H9 (cell line): Measurements from ENCODE around the gene OPRL1. TPM values are rescaled to one million over a fixed set of nuclear protein-coding genes. Genes with fewer than 3 reads are reported as not detected.

ENCODE experiments used
- DNase-seq: peaks from one replicate; pipeline ENCODE4 v3.0.0-alpha.2; 2017
- H2AFZ ChIP-seq: one replicate; pipeline ENCODE4 v1.6.1; 2013; ENCODE audit warnings: mild to moderate bottlenecking, low read length, control low read depth, moderate library complexity
- H2AK5ac ChIP-seq: 2 replicates; pipeline ENCODE4 v1.6.1; 2013; ENCODE audit warnings: low read length, control low read depth, mixed read lengths; ENCODE audit not compliant: insufficient read length
- H2BK120ac ChIP-seq: one replicate; pipeline ENCODE4 v1.6.1; 2013; ENCODE audit warnings: low read depth, mild to moderate bottlenecking, low read length, control low read depth, inconsistent platforms; ENCODE audit not compliant: poor library complexity, severe bottlenecking
- H2BK12ac ChIP-seq: 2 replicates; pipeline ENCODE4 v1.6.1; 2013; ENCODE audit warnings: low read length, control low read depth, mixed read lengths, low read depth; ENCODE audit not compliant: insufficient read length
- H2BK15ac ChIP-seq: 2 replicates; pipeline ENCODE4 v1.6.1; 2013; ENCODE audit warnings: low read depth, low read length, control low read depth
- H2BK20ac ChIP-seq: one replicate; pipeline ENCODE4 v1.6.1; 2013; ENCODE audit warnings: low read depth, mild to moderate bottlenecking, low read length, control low read depth, inconsistent platforms; ENCODE audit not compliant: poor library complexity, severe bottlenecking
- H2BK5ac ChIP-seq: 2 replicates; pipeline ENCODE4 v1.6.1; 2013; ENCODE audit warnings: low read length, control low read depth, mixed read lengths; ENCODE audit not compliant: insufficient read length
- H3K14ac ChIP-seq: 2 replicates; pipeline ENCODE4 v1.6.1; 2013; ENCODE audit warnings: low read length, control low read depth; ENCODE audit not compliant: insufficient read depth
- H3K18ac ChIP-seq: 2 replicates; pipeline ENCODE4 v1.6.1; 2013; ENCODE audit warnings: low read depth, mild to moderate bottlenecking, mixed read lengths, low read length, control low read depth; ENCODE audit not compliant: insufficient read length
- H3K23ac ChIP-seq: 2 replicates; pipeline ENCODE4 v1.6.1; 2013; ENCODE audit warnings: low read length, control low read depth, mixed read lengths, low read depth; ENCODE audit not compliant: insufficient read length
- H3K23me2 ChIP-seq: 2 replicates; pipeline ENCODE4 v1.6.1; 2013; ENCODE audit warnings: low read depth, mild to moderate bottlenecking, mixed read lengths, low read length, control low read depth; ENCODE audit not compliant: insufficient read length, poor library complexity, severe bottlenecking
- H3K27ac ChIP-seq: 2 replicates; pipeline ENCODE4 v1.5.1; 2013; ENCODE audit warnings: low read length, control low read depth, mixed read lengths, low read depth; ENCODE audit not compliant: insufficient read length
- H3K27me3 ChIP-seq: 2 replicates; pipeline ENCODE4 v1.6.1; 2013; ENCODE audit warnings: low read length, control low read depth, inconsistent platforms; ENCODE audit not compliant: insufficient read depth
- H3K4ac ChIP-seq: 2 replicates; pipeline ENCODE4 v1.6.1; 2013; ENCODE audit warnings: low read depth, mild to moderate bottlenecking, control low read depth, inconsistent platforms, low read length, moderate library complexity
- H3K4me1 ChIP-seq: 2 replicates; pipeline ENCODE4 v1.6.1; 2013; ENCODE audit warnings: low read length, control low read depth, inconsistent platforms; ENCODE audit not compliant: insufficient read depth
- H3K4me2 ChIP-seq: 2 replicates; pipeline ENCODE4 v1.6.1; 2013; ENCODE audit warnings: low read length, control low read depth, mixed read lengths; ENCODE audit not compliant: insufficient read length, insufficient read depth
- H3K56ac ChIP-seq: 2 replicates; pipeline ENCODE4 v1.6.1; 2013; ENCODE audit warnings: low read depth, mild to moderate bottlenecking, mixed read lengths, low read length, control low read depth; ENCODE audit not compliant: insufficient read length
- H3K79me1 ChIP-seq: 2 replicates; pipeline ENCODE4 v1.6.1; 2013; ENCODE audit warnings: low read depth, mild to moderate bottlenecking, moderate library complexity, low read length, control low read depth, inconsistent platforms; ENCODE audit not compliant: insufficient read depth, poor library complexity, severe bottlenecking
- H3K79me2 ChIP-seq: 2 replicates; pipeline ENCODE4 v1.6.1; 2013; ENCODE audit warnings: low read length, control low read depth, inconsistent platforms; ENCODE audit not compliant: insufficient read depth
- H3K9ac ChIP-seq: 2 replicates; pipeline ENCODE4 v1.6.1; 2013; ENCODE audit warnings: low read length, control low read depth, mixed read lengths; ENCODE audit not compliant: insufficient read length; ENCODE audit errors: extremely low read depth
- H3K9me3 ChIP-seq: one replicate; pipeline ENCODE4 v1.6.1; 2013; ENCODE audit warnings: low read depth, low read length, inconsistent platforms; ENCODE audit not compliant: control insufficient read depth
- H3T11ph ChIP-seq: one replicate; pipeline ENCODE4 v1.6.1; 2013; ENCODE audit warnings: mild to moderate bottlenecking, low read length, control low read depth, inconsistent platforms
- H4K20me1 ChIP-seq: one replicate; pipeline ENCODE4 v1.6.1; 2013; ENCODE audit not compliant: control insufficient read depth, insufficient read length, insufficient read depth
- H4K5ac ChIP-seq: 2 replicates; pipeline ENCODE4 v1.6.1; 2013; ENCODE audit warnings: low read depth, mild to moderate bottlenecking, mixed read lengths, low read length, control low read depth; ENCODE audit not compliant: insufficient read length
- H4K8ac ChIP-seq: replicated peaks from 2 replicates; pipeline ENCODE4 v1.6.1; 2013; ENCODE audit warnings: low read length, control low read depth, mixed read lengths, low read depth; ENCODE audit not compliant: insufficient read length
- H4K91ac ChIP-seq: 2 replicates; pipeline ENCODE4 v1.6.1; 2013; ENCODE audit warnings: low read depth, mild to moderate bottlenecking, moderate library complexity, mixed read lengths, low read length, control low read depth; ENCODE audit not compliant: insufficient read length
- H3K27ac Mint-ChIP-seq, 3 experiments: 2 replicates in 2 of 3; 3 replicates in 1 of 3; pipeline ENCODE4 v1.8.0; 2020 to 2021; ENCODE audit warnings: mixed read lengths in 3 of 3, mild to moderate bottlenecking in 1 of 3, moderate library complexity in 1 of 3
- H3K27me3 Mint-ChIP-seq: 2 replicates; pipeline ENCODE4 v1.8.0; 2021; ENCODE audit warnings: low read depth, mild to moderate bottlenecking, moderate library complexity, mixed read lengths
- H3K36me3 Mint-ChIP-seq, 3 experiments: 2 replicates in 2 of 3; 3 replicates in 1 of 3; pipeline ENCODE4 v1.8.0; 2020 to 2021; ENCODE audit warnings: low read depth in 3 of 3, mixed read lengths in 3 of 3; ENCODE audit not compliant: insufficient read depth in 1 of 3
- H3K4me1 Mint-ChIP-seq, 2 experiments: 2 replicates each; pipeline ENCODE4 v1.8.0; 2020; ENCODE audit warnings: mixed read lengths in 2 of 2
- H3K4me3 Mint-ChIP-seq, 2 experiments: 2 replicates in 1 of 2; 3 replicates in 1 of 2; pipeline ENCODE4 v1.8.0; 2020 to 2021; ENCODE audit warnings: mild to moderate bottlenecking in 2 of 2, mixed read lengths in 2 of 2, moderate library complexity in 1 of 2
- H3K9me3 Mint-ChIP-seq, 2 experiments: 2 replicates in 1 of 2; 3 replicates in 1 of 2; pipeline ENCODE4 v1.8.0; 2020; ENCODE audit warnings: mild to moderate bottlenecking in 2 of 2, mixed read lengths in 2 of 2, moderate library complexity in 1 of 2
- whole genome bisulfite sequencing: extraction: QIAGEN DNeasy Blood & Tissue Kit; methylation state at CpG from one replicate; pipeline ENCODE4 v1.1.7; 2013; ENCODE audit warnings: missing lambda C conversion rate, low lambda C conversion rate, mixed read lengths; ENCODE audit not compliant: insufficient read length; ENCODE audit errors: extremely low coverage; 5-methylcytosine and 5-hydroxymethylcytosine counted together
- total RNA-seq: library from RNA; stranded (reverse); gene quantifications from 2 replicates; pipeline ENCODE4 v1.2.1, GENCODE V29; 2021
- TF ChIP-seq, protein P1 (sequence below): fragments of 200-600 bp; sonication (generic); conservative IDR thresholded peaks from 3 replicates; pipeline ENCODE4 v1.8.0; 2021; ENCODE audit warnings: antibody characterized with exemption, mild to moderate bottlenecking

The OPRL1 gene
- total RNA-seq, 1 experiment from 2014 or later = 0.90 TPM

- H4K5ac ChIP-seq = no peak overlapping the region
- Mint-ChIP-seq H3K27ac (no peak overlapping the region), H3K4me1 (peaks cover 14 to 35% of the 10 kb centered on the region in 2 experiments), H3K9me3 (no peaks in the 10 kb centered on the region; a peak in 1 of 5 replicates), H3K36me3 (no peaks in the 10 kb centered on the region), H3K4me3 (no peak overlapping the region), H3K27me3 (peaks cover 1% of the 10 kb centered on the region)
- no peak overlapping the region for H3K4me2 ChIP-seq
- H3K4me1 ChIP-seq = no peaks in the 10 kb centered on the region
- no peak overlapping the region for H3K9ac ChIP-seq
- H3K56ac ChIP-seq = no peak overlapping the region
- H2BK5ac ChIP-seq = no peak overlapping the region
- H3K27ac ChIP-seq = no peak overlapping the region
- no peaks in the 10 kb centered on the region for H3K9me3 ChIP-seq
- no peaks in the 10 kb centered on the region for H3K79me2 ChIP-seq
- no peak overlapping the region for H2AFZ ChIP-seq
- no peaks in the 10 kb centered on the region for H3K79me1 ChIP-seq
- no peak for DNase-seq
- no peak overlapping the region for H3K23ac ChIP-seq
- TF ChIP-seq, protein P1, sequence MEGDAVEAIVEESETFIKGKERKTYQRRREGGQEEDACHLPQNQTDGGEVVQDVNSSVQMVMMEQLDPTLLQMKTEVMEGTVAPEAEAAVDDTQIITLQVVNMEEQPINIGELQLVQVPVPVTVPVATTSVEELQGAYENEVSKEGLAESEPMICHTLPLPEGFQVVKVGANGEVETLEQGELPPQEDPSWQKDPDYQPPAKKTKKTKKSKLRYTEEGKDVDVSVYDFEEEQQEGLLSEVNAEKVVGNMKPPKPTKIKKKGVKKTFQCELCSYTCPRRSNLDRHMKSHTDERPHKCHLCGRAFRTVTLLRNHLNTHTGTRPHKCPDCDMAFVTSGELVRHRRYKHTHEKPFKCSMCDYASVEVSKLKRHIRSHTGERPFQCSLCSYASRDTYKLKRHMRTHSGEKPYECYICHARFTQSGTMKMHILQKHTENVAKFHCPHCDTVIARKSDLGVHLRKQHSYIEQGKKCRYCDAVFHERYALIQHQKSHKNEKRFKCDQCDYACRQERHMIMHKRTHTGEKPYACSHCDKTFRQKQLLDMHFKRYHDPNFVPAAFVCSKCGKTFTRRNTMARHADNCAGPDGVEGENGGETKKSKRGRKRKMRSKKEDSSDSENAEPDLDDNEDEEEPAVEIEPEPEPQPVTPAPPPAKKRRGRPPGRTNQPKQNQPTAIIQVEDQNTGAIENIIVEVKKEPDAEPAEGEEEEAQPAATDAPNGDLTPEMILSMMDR = no peak
- H3K14ac ChIP-seq = no peak overlapping the region
- no peak overlapping the region for H3K4ac ChIP-seq
- no peaks in the 10 kb centered on the region for H3K23me2 ChIP-seq
- H3K18ac ChIP-seq = no peak overlapping the region
- no peak overlapping the region for H2BK15ac ChIP-seq
- no peak overlapping the region for H2AK5ac ChIP-seq
- no peak overlapping the region for H4K91ac ChIP-seq
- no peak overlapping the region for H3T11ph ChIP-seq
- no peak overlapping the region for H2BK120ac ChIP-seq
- H4K8ac ChIP-seq = no peak overlapping the region
- H3K27me3 ChIP-seq = no peaks in the 10 kb centered on the region
- no peaks in the 10 kb centered on the region for H4K20me1 ChIP-seq
- no peak overlapping the region for H2BK20ac ChIP-seq
- no CpG with 5 or more reads among the region's 18 CpGs for WGBS
- H2BK12ac ChIP-seq = no peak overlapping the region
These were observed 58.5 kb downstream of the OPRL1 start for GRCh38 chr20:64138276-64138815.
